T-cell (primary cell): ENCODE measurements around the gene MYO10. TPM values are rescaled to one million over a fixed set of nuclear protein-coding genes. Genes with fewer than 3 reads are reported as not detected.

Experiments used
- ATAC-seq, 4 experiments: fragments of 200-7000 bp in 3 of 4; fragments of 150-1000 bp in 1 of 4; cut with Tn5 transposase; replicated peaks in 1 of 4; 1 replicate in 3 of 4; 2 replicates in 1 of 4; pipeline ENCODE4 v1.10.0; 2021; ENCODE audit warnings: moderate library complexity in 3 of 4, mild to moderate bottlenecking in 2 of 4, moderate number of reproducible peaks in 1 of 4
- CTCF ChIA-PET, 2 donors: fragments of 300-600 bp; sonication (Branson Sonifier 250); formaldehyde crosslinking; loops; one replicate each; lab custom pipeline; 2022; ENCODE audit warnings: antibody characterized with exemption in 2 of 2; lab: Charles Lee
- POLR2A ChIA-PET, 2 donors: fragments of 300-600 bp; sonication (Branson Sonifier 250); formaldehyde crosslinking; loops; one replicate each; lab custom pipeline; 2022; ENCODE audit warnings: antibody characterized with exemption in 2 of 2; lab: Charles Lee
- DNase-seq, 35 experiments: peaks; one replicate each; pipeline versions ENCODE4 v3.0.0 to v3.0.0-alpha.2; 2013 to 2023
- H3K27ac ChIP-seq: one replicate; pipeline ENCODE4 v1.5.1; 2013; ENCODE audit warnings: low read length
- H3K27me3 ChIP-seq, 2 experiments: replicated peaks in 1 of 2; 1 replicate in 1 of 2; 2 replicates in 1 of 2; pipeline versions ENCODE4 v1.6.1 to v1.7.0; 2013; ENCODE audit warnings: low read length in 1 of 2, mixed read lengths in 1 of 2; ENCODE audit not compliant: control insufficient read depth in 2 of 2, insufficient read depth in 2 of 2; ENCODE audit errors: extremely low read depth in 1 of 2
- H3K36me3 ChIP-seq, 2 donors: 1 replicate in 1 of 2; 2 replicates in 1 of 2; pipeline versions ENCODE4 v1.6.1 to v1.7.0; 2013; ENCODE audit warnings: low read length in 1 of 2; ENCODE audit not compliant: control insufficient read depth in 2 of 2, insufficient read depth in 1 of 2; ENCODE audit errors: extremely low read depth in 1 of 2
- H3K4me1 ChIP-seq, 2 experiments: 1 replicate in 1 of 2; 2 replicates in 1 of 2; pipeline versions ENCODE4 v1.6.1 to v1.7.0; 2013; ENCODE audit warnings: low read length in 2 of 2, mixed read lengths in 1 of 2; ENCODE audit not compliant: insufficient read depth in 2 of 2, control insufficient read depth in 1 of 2; ENCODE audit errors: extremely low read depth in 1 of 2
- H3K4me3 ChIP-seq, 2 donors: 1 replicate in 1 of 2; 2 replicates in 1 of 2; pipeline versions ENCODE4 v1.5.1 to v1.7.0; 2013; ENCODE audit warnings: mild to moderate bottlenecking in 2 of 2, low read length in 1 of 2, moderate library complexity in 1 of 2; ENCODE audit not compliant: control insufficient read depth in 1 of 2; ENCODE audit errors: extremely low read depth in 1 of 2
- H3K9me3 ChIP-seq: 2 replicates; pipeline ENCODE4 v1.7.0; 2013
- H3K27ac Mint-ChIP-seq, 2 donors: one replicate each; pipeline ENCODE4 v1.8.0; 2020 to 2021; ENCODE audit warnings: mild to moderate bottlenecking in 2 of 2, mixed read lengths in 2 of 2
- H3K27me3 Mint-ChIP-seq, 2 donors: one replicate each; pipeline ENCODE4 v1.8.0; 2021 to 2022; ENCODE audit warnings: mixed read lengths in 2 of 2
- H3K36me3 Mint-ChIP-seq: one replicate; pipeline ENCODE4 v1.8.0; 2021; ENCODE audit warnings: mixed read lengths
- H3K4me1 Mint-ChIP-seq, 3 donors: one replicate each; pipeline ENCODE4 v1.8.0; 2020 to 2022; ENCODE audit warnings: mixed read lengths in 3 of 3, mild to moderate bottlenecking in 1 of 3
- H3K4me3 Mint-ChIP-seq, 3 donors: one replicate each; pipeline ENCODE4 v1.8.0; 2020 to 2022; ENCODE audit warnings: mild to moderate bottlenecking in 3 of 3, mixed read lengths in 3 of 3, moderate library complexity in 3 of 3
- H3K9me3 Mint-ChIP-seq, 3 donors: one replicate each; pipeline ENCODE4 v1.8.0; 2020 to 2022; ENCODE audit warnings: mixed read lengths in 3 of 3
- WGBS: methylation state at CpG from one replicate; pipeline ENCODE4 v1.1.5; 2013; ENCODE audit warnings: missing lambda C conversion rate; ENCODE audit not compliant: insufficient coverage; 5-methylcytosine and 5-hydroxymethylcytosine counted together
- total RNA-seq, 35 experiments: library from RNA in 6 of 35; stranded (reverse) in 6 of 35; fragments of 120-200 nt in 1 of 35; gene quantifications; one replicate each; pipeline versions ENCODE4 v1.2.1 to v1.2.4 and lab custom pipeline; 2013 to 2026

Gene MYO10
- total RNA-seq, 5 donors from 2014 or later (not counting 1 experiment from before 2014, with no cell fraction given) = 0.20 to 0.47 (median 0.23) TPM; not detected in 2

GRCh38 chr5:16902846-16903245 lies 33.2 kb downstream of the MYO10 start:
- ChIA-PET CTCF (no interaction called here), POLR2A (no interaction called here)
- Mint-ChIP-seq H3K27me3 (peaks cover 0 to 3% of the 10 kb centered on the region in 2 donors), H3K27ac (no peak overlapping the region), H3K4me3 (no peak overlapping the region), H3K9me3 (no peaks in the 10 kb centered on the region), H3K4me1 (no peaks in the 10 kb centered on the region), H3K36me3 (no peaks in the 10 kb centered on the region)
- Histone ChIP-seq H3K9me3 (no peaks in the 10 kb centered on the region), H3K27me3 (peaks cover 0 to 5% of the 10 kb centered on the region in 2 experiments), H3K4me1 (no peaks in the 10 kb centered on the region), H3K36me3 (no peaks in the 10 kb centered on the region), H3K4me3 (no peak overlapping the region), H3K27ac (no peak overlapping the region)
- 84% methylated on average over 7 of the region's 9 CpGs for WGBS
- DNase-seq = no peak
- ATAC-seq = no peak

GRCh38 chr5:16901021-16901644 lies 35.0 kb downstream of the MYO10 start:
- Histone ChIP-seq H3K4me1 (no peaks in the 10 kb centered on the region), H3K36me3 (no peaks in the 10 kb centered on the region), H3K4me3 (no peak overlapping the region), H3K27me3 (peaks cover 0 to 7% of the 10 kb centered on the region in 2 experiments), H3K27ac (no peak overlapping the region), H3K9me3 (no peaks in the 10 kb centered on the region)
- ATAC-seq (no peak), DNase-seq (no peak)
- no peak overlapping the region for H3K4me3 Mint-ChIP-seq
- no peaks in the 10 kb centered on the region for H3K4me1 Mint-ChIP-seq
- WGBS = 92% methylated on average over 13 of the region's 13 CpGs
- ChIA-PET POLR2A (no interaction called here), CTCF (no interaction called here)
- no peaks in the 10 kb centered on the region for H3K9me3 Mint-ChIP-seq
- H3K27ac Mint-ChIP-seq = no peak overlapping the region
- H3K36me3 Mint-ChIP-seq = no peaks in the 10 kb centered on the region
- peaks cover 0 to 3% of the 10 kb centered on the region in 2 donors for H3K27me3 Mint-ChIP-seq

- Mint-ChIP-seq H3K9me3 (no peaks in the 10 kb centered on the region), H3K4me3 (no peak overlapping the region)
Observed at GRCh38 chr5:16899171-16899570, 36.9 kb downstream of the MYO10 start.

GRCh38 chr5:16897800-16898199 lies 38.3 kb downstream of the MYO10 start:
- whole genome bisulfite sequencing = 80% methylated on average over 4 of the region's 6 CpGs
- Mint-ChIP-seq H3K36me3 (no peaks in the 10 kb centered on the region), H3K27me3 (no peaks in the 10 kb centered on the region), H3K9me3 (no peaks in the 10 kb centered on the region), H3K4me1 (no peaks in the 10 kb centered on the region), H3K27ac (no peak overlapping the region), H3K4me3 (no peak overlapping the region)
- Histone ChIP-seq H3K36me3 (no peaks in the 10 kb centered on the region), H3K4me1 (no peaks in the 10 kb centered on the region), H3K27ac (no peak overlapping the region), H3K4me3 (no peak overlapping the region), H3K27me3 (peaks cover 0 to 9% of the 10 kb centered on the region in 2 experiments), H3K9me3 (no peaks in the 10 kb centered on the region)
- ChIA-PET CTCF (no interaction called here), POLR2A (no interaction called here)
- ATAC-seq (no peak), DNase-seq (no peak)

More at GRCh38 chr5:16899171-16899570, 36.9 kb downstream of the MYO10 start:
- H3K9me3 ChIP-seq = no peaks in the 10 kb centered on the region
- H3K36me3 ChIP-seq = no peaks in the 10 kb centered on the region
- ChIA-PET POLR2A (no interaction called here), CTCF (no interaction called here)
- Mint-ChIP-seq H3K27ac (no peak overlapping the region), H3K27me3 (no peaks in the 10 kb centered on the region), H3K4me1 (no peaks in the 10 kb centered on the region), H3K36me3 (no peaks in the 10 kb centered on the region)
- no peaks in the 10 kb centered on the region for H3K4me1 ChIP-seq
- ATAC-seq (no peak), DNase-seq (no peak)
- WGBS = 100% methylated on average over 4 of the region's 12 CpGs
- H3K4me3 ChIP-seq = no peak overlapping the region
- no peak overlapping the region for H3K27ac ChIP-seq
- peaks cover 0 to 9% of the 10 kb centered on the region in 2 experiments for H3K27me3 ChIP-seq

- Histone ChIP-seq H3K9me3 (no peaks in the 10 kb centered on the region), H3K4me1 (no peaks in the 10 kb centered on the region), H3K27me3 (peaks cover 0 to 9% of the 10 kb centered on the region in 2 experiments), H3K4me3 (no peak overlapping the region), H3K36me3 (no peaks in the 10 kb centered on the region), H3K27ac (no peak overlapping the region)
- H3K36me3 Mint-ChIP-seq = no peaks in the 10 kb centered on the region
- no peaks in the 10 kb centered on the region for H3K27me3 Mint-ChIP-seq
- CTCF ChIA-PET = no interaction called here
- POLR2A ChIA-PET = no interaction called here
- DNase-seq = no peak
- H3K9me3 Mint-ChIP-seq = no peaks in the 10 kb centered on the region
- ATAC-seq = no peak
- no peaks in the 10 kb centered on the region for H3K4me1 Mint-ChIP-seq
- no peak overlapping the region for H3K4me3 Mint-ChIP-seq
- 22% methylated on average over 6 of the region's 7 CpGs for WGBS
- H3K27ac Mint-ChIP-seq = no peak overlapping the region
Observed at GRCh38 chr5:16897284-16897704, 38.8 kb downstream of the MYO10 start.

- no peak overlapping the region for H3K4me3 Mint-ChIP-seq
- POLR2A ChIA-PET = no interaction called here
- DNase-seq = no peak
- H3K9me3 ChIP-seq = no peaks in the 10 kb centered on the region
- H3K27me3 Mint-ChIP-seq = no peaks in the 10 kb centered on the region
- CTCF ChIA-PET = no interaction called here
- no peaks in the 10 kb centered on the region for H3K4me1 Mint-ChIP-seq
- no peak overlapping the region for H3K4me3 ChIP-seq
- no peaks in the 10 kb centered on the region for H3K36me3 Mint-ChIP-seq
- peaks cover 0 to 9% of the 10 kb centered on the region in 2 experiments for H3K27me3 ChIP-seq
- no peak for ATAC-seq
- no peaks in the 10 kb centered on the region for H3K36me3 ChIP-seq
- H3K4me1 ChIP-seq = no peaks in the 10 kb centered on the region
- H3K9me3 Mint-ChIP-seq = no peaks in the 10 kb centered on the region
- WGBS = no CpG with 5 or more reads among the region's 4 CpGs
- no peak overlapping the region for H3K27ac Mint-ChIP-seq
- H3K27ac ChIP-seq = no peak overlapping the region
Observed at GRCh38 chr5:16896767-16897166, 39.3 kb downstream of the MYO10 start.
